Omental fat pad (tissue), 4 donors: Measurements from ENCODE around the gene SSBP3. TPM values are rescaled to one million over a fixed set of nuclear protein-coding genes. Genes with fewer than 3 reads are reported as not detected.

ENCODE experiments used
- ATAC-seq: fragments of 150-250 bp; one replicate; pipeline ENCODE4 v1.9.1; 2016; ENCODE audit warnings: mild to moderate bottlenecking, moderate library complexity; ENCODE audit not compliant: low FRiP score
- DNase-seq: peaks from one replicate; pipeline ENCODE4 v3.0.0-alpha.2; 2019; ENCODE audit warnings: low spot score
- CTCF ChIP-seq, 3 donors: fragments of 450-650 bp; IDR thresholded peaks; one replicate each; pipeline ENCODE4 v1.5.1; 2016 to 2017; ENCODE audit warnings: antibody characterized with exemption in 3 of 3, mild to moderate bottlenecking in 3 of 3, moderate library complexity in 2 of 3
- total RNA-seq, 4 donors: library from RNA; depleted of rRNA; stranded (reverse); fragments of >200 nt; gene quantifications; one replicate each; pipeline ENCODE4 v1.1.0, GENCODE V29; 2016

SSBP3 gene
- total RNA-seq, 4 donors from 2014 or later: 21.0 to 32.6 (median 22.9) TPM

DNA sequence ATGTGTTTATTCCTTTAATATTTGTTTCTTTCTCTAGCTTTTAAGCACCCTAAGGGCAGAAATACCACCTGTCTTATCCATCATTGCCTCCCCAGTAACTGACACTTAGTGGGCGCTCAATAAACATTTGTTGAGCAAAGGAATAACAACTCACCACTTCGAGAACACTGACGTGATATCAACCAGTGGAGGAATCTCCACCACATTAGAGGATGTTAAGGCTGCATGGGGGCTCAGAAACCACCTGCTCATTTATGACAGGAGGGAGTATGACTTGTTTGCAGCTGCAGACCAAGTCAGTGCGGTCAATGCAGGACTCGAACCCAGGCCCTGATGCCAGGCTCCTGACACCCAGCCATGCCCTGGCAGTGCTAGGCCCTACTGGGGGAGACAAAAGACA is 103.6 kb downstream of the SSBP3 start:
- no peak for ATAC-seq
- DNase-seq: no peak
- TF ChIP-seq CTCF (IDR thresholded peaks at IDR 0.05): no peak

DNA sequence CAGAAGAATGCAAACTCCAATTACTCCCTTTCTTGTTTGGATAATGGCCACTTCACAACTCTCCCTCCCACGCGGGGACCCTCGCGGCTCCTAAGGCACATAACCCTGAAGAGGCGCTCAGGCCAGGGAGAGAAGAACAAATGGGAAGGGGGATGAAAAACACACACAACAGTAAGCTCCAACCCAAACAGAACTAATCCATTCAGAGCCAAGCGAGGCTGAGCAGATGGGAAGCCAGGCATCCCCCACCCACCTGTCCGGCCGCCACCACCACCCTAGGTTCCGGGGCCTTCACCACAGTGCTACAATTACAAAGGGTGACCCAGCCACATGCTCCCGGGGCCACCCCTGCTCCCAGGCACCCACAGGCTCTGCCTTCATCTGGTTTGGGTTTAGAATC is 104.7 kb downstream of the SSBP3 start:
- ATAC-seq: no peak
- TF ChIP-seq CTCF (IDR thresholded peaks at IDR 0.05): no peak
- no peak for DNase-seq

DNA sequence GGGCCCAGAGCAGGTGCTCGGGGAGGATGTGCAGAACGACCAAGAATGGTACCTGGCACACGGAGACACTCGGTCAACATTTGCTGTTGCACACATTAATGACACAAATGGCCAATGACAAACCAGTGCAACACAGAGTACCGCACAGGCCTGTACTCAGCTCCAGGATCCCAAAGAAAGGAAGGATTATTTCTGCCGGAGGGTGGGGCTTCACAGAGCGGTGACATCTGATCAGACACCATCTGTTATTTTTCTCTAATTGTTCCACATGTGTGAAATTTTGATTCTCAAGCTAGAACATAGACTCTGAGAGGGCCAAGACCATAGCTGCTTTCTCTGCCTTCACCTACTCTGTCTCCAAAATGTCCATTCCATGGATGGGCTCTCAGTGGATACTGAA is 105.8 kb downstream of the SSBP3 start:
- ATAC-seq: no peak
- TF ChIP-seq CTCF (IDR thresholded peaks at IDR 0.05): no peak
- DNase-seq: no peak

- TF ChIP-seq CTCF (IDR thresholded peaks at IDR 0.05): no peak
- DNase-seq (no peak), ATAC-seq (no peak)
These were observed 107.2 kb downstream of the SSBP3 start for GRCh38 chr1:54299037-54299436.

DNA sequence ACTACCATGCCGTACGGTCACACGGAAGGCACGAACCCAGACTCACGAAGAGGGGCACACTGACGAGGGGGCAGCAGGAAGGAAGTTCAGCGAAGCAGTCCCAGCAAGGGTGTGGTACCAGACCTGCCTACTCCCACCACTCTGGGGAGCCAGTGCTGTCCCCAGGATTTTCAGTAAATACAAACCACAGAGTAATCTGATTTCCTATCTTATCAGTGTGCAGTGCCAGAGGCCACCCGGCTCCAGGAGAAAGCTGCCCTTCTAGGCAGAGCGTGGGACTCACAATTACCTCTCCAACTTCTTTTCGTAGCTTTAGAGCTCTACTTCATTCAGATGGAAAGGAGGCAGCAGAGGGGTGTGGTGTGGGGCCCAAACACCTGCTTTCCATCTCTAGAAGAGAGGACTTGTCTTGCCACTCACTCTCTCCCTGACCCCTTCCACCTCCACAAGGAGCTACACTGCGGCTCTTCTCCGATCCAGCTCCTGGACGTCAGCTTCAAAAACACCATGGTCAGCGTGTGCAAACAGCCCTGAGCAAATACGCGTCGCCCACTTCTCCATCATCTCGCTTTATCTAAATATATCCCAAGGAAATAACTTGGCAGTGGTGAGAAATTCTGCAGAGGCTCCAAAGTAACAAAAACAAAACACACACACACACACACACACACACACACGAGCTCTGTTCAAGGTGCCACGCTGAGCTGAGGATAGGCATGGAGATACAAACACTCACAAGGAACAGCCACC is 107.7 kb downstream of the SSBP3 start:
- no peak for TF ChIP-seq CTCF (IDR thresholded peaks at IDR 0.05)
- ATAC-seq: no peak
- DNase-seq: no peak

DNA sequence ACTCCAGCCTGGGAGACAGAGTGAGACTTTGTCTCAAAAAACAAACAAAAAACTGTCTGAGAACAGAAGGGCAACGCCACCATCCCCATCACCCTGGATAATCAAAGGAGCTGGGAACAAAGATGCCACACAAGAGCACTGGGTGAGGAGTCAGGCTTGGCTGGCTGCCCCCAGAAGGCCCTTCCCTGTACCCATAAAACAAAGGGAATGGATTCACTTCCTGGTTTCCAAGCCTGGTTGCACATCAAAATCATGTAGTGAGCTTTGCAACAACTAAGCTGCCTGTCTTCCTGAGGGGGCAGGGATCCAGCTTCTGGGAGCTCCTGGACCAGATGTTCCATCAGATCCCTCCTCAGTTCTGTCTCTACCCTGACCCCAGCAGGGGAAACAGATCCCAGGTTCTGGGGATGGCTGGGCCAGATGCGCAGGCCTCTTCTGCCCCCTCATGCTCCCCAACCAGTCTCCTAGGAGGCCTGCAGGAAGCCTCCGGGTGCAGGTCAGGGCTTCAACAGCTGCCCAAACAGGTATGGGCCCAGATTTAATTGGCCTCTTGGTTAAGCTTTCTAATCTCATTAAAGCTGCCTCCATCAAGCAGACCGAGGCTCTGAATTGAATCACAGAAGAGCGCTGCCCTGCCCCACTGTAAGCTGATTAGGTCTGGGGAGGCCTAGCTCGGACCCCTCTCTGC is 108.5 kb downstream of the SSBP3 start:
- no peak for DNase-seq
- no peak for TF ChIP-seq CTCF (IDR thresholded peaks at IDR 0.05)
- no peak for ATAC-seq

GRCh38 chr1:54296666-54297065 is 109.5 kb downstream of the SSBP3 start:
- DNase-seq (no peak), ATAC-seq (no peak)
- no peak for TF ChIP-seq CTCF (IDR thresholded peaks at IDR 0.05)
